Kidney capillary endothelial cell (primary cell): ENCODE data around the gene YTHDF1.

ENCODE experiments used
- DNase-seq: peaks from one replicate; pipeline ENCODE4 v3.0.0-alpha.2; 2018; ENCODE audit warnings: low spot score

Gene YTHDF1

DNA sequence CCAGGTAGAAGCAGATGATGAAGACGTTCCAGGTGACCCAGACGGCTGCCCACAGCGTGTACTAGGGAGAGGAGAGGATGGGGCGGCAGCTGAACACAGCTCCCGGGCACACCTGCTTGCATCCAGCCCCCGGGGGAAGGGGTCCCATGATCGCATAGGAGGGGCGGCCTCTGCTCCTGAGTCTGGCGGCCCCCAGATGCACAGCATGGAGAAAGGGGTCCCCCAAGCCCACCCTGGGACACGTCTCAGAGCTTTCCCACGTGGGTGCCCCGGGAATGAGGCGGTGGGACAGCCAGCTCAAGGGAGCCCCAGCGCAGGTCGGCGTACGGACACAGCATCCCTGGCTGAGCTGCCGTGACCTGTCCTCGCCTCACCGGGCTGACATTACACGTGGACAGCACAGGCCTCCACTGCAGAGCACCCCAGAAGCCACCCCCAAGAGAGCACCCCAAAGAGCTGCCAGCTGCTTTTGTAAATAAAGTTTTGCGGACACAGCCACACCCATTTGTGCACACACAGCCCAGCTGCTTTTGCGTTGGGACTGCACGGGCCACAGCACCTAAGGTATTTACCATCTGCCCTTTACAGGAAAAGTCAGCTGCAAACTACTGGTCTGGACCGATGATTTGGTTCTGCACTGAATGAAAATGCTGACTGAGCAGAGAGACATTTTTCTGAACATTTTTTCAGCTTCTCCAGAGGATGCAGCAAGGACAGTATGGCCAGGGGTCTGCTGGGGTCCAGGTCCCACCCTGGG is 33.1 kb upstream of the YTHDF1 start:
- DNase-seq = no peak

DNA sequence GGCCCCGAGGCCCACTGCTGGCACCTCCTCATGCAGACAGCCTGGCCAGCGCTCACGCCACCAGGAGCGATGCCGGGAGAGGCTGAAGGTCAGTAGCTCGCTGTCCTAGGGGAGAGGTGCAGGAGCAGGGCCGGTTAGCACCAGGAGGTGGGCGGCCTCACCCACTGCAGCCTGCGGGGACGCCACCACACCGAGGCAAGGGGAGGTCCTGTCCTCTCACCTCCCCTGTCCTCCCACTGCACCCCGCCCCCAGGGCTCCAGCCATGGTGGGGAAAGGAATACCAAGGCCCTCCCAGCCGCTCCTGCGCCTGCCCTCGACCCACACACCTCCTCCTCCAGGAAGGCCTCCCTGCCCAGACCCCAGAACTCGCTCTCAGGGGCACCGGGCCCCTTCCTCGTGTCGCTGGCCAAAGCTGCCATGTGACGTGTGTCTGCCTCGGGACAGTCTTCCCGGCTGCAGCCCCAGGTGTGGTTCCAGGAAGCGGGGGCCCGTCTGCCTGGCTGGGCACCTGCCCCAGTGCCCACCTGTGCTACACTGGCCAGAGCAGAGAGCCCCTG is 31.8 kb upstream of the YTHDF1 start:
- no peak for DNase-seq

DNA sequence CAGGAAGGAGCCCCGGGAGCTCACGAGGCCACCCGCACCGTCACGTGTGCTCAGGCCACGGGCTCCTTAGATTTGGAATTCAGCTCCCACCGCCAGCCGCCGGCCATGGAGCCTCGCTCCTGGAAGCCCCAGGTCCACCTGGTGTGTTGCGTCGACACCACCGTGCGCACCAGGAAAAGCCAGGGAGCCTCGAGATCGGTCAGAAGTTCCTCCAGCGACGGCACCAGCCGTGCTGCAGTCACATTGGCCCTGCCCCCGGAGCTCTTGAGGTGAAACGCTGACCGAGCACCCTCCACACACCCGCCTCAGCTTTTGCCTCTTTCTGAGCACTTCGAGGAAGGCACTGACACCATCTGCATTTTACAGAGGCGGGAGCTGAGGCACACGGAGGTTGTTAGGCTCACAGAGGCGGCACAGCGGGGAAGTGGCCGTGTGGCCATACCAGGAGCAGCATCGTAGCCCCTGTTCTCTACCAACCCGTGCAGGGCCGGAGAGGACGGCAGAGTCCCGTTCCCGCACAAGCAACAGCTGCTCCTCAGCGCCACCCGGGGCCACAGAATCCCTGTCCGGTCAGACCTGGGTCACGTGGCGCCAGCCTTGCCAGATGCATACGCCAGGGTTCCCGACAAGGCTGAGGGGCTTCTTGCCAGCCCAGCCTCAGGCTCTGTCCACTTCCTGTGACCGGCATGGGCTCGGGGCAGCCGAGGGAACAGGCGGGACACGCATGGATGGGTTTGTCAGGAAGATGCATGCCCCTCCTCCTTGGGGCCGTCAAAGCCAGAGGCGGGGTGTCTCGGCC is 30.8 kb upstream of the YTHDF1 start:
- DNase-seq = no peak

DNA sequence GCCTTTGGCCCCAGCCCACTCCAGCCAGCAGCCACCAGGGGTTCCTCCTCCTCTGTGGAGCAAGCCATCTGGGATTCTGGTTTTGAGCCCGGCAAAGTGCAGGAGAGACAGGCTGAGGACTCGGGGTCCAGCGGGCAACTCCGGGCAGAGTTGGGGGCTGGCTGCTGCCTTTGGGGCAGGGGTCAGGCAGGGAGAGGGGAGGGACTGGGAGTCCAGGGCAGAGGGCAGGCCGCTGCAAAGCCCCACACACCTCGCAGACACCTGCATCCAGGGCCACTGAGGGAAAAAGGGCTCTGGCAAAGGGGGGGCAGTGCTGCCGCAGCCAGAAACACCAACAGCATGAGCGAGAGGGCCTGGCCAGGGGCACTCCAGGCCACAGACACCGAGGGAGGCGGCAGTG is 28.5 kb upstream of the YTHDF1 start:
- no peak for DNase-seq

DNA sequence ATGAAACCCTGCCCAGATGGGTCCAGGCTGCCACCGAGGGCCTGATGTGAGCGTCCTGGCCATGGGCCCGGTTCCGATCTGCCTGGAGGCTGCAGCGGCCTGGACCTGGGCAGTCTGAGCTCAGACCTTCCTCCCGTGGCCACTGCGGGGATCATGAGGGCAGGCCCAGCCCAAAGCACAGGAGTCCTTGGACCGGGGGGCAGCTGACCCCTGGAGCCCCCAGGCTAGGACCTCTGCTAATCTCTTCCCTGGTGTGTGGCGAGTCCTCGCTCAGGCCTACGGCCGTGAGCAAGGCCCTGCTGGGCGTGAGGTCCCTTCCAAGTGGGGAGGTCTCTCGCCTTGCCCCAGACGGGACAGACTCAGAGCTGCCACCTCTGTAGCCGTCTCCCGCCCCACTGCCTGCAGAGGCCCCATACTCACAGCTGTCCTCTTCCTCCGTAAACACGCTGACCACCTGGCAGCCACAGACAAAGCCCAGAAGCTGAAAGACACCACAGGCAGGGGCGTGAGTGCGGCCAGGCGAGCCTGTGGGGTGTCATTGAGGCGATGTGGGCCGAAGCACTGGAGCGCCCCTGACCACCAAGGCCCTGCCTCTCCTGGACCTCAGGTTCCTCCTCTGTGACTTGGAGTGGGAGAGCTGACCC is 27.8 kb upstream of the YTHDF1 start:
- DNase-seq = no peak

DNA sequence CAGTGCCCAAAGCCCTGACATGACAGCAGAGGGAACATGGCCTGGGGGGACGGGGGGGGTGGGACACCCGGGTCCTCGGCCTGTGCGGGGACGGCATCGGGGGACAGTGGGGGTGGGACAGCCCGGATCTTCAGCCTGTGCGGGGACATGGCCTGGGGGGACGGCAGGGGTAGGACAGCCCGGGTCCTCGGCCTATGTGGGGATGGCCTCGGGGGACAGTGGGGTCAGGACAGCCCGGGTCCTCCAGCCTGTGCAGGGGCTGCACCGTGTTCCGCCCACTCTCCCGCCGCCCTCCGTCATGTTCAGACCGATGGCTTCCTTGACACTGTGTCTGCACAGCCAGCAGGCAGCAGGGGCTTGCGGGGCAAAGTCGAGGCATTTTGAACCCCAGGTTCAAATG is 26.8 kb upstream of the YTHDF1 start:
- no peak for DNase-seq

DNA sequence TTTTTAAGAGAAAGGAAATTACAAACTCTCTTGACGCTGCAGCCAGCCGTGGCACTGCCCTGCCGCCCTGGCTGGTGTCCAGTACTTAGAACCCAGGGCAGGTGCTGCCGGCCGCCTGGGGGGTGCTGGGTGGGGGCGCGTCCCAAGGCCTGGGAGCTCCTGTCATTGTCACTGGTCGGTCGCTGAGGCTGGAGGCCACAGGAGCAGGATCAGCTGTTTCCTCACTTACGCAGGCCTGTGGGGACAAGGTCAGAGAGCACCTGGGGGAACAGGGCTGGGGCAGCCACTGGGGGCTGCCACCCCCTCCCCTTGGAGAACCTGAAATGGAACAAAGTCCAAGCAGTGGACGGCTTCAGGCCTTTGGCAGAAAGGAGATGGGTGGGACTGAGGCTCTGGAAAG is 25.3 kb upstream of the YTHDF1 start:
- DNase-seq = no peak

DNA sequence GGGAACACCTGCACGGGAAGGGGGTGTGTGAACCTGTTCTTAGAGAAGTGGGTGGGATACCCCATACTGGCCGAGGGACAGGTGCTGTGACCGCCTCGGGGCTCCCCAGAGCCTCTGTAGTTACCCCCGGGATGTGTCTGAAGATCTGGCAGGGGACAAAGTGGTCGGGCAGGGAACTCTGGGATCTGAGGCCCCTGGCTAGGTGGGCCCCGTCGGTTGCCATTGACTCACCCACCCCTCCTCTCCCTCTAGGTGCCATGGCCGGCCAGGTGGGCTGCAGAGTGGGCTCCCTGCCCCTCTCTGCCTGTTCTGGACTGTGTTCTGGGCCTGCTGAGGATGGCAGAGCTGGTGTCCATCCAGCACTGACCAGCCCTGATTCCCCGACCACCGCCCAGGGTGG is 24.1 kb upstream of the YTHDF1 start:
- no peak for DNase-seq

DNA sequence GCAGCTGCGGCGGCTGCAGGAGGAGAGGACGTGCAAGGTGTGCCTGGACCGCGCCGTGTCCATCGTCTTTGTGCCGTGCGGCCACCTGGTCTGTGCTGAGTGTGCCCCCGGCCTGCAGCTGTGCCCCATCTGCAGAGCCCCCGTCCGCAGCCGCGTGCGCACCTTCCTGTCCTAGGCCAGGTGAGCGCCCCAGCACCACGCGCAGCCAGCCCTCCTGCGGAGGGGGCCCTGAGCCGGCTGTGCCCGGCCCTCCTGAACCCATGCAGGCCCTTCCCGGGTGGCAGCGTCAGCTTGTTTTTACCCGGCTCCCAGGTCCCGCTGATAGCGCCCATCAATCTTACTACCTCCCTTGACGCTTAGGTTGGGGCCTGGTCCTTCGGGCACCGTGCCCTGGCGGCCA is 23.5 kb upstream of the YTHDF1 start:
- DNase-seq = no peak

DNA sequence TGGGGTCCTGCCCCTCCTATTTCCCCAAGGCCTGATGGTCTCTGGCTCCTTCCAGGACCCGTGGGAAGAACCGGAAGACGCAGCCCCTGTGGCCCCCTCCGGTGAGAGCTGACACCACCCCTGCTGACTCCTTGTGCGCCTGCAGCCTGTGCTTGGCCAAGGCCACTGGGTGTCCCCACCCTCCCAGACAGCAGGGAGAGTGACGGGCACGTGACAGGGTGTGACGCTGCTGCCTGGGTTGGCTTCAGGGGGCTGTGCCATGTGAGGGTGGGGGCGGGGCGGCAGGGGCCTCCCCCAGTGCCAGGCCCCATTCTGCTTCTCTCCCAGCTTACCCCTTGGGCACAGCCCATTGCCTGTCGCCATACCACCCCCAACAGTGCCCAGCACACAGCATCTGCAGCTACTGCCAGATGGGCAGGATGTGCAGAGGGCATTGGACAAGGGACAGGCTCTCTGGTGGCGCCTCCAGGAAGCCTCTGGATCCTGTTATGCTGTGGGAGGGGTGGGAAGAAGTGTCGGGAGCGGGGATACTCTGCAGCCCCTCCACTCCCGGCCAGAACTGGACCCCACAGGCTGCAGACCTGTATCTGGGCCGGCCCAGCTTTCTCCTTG is 22.7 kb upstream of the YTHDF1 start:
- no peak for DNase-seq

DNA sequence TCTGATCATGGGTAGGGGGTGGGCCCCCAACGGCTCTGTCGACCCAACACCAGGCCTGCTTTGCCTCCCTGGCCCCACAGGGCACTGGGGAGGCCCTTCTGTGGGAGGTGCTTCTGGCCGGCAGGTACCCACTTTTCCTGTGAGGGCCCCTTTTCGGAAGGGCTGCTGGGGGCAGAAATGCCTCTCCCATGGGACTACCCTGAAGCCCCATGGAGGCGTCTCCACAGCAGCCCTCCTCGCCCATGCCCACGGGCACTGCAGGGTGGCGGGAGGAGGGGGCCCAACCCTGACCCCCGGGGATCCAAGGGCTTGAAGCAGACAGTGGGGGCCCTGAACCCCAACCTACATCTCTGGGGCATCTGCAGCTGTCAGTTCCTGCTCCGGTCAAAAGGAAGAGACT is 22.1 kb upstream of the YTHDF1 start:
- no peak for DNase-seq

DNA sequence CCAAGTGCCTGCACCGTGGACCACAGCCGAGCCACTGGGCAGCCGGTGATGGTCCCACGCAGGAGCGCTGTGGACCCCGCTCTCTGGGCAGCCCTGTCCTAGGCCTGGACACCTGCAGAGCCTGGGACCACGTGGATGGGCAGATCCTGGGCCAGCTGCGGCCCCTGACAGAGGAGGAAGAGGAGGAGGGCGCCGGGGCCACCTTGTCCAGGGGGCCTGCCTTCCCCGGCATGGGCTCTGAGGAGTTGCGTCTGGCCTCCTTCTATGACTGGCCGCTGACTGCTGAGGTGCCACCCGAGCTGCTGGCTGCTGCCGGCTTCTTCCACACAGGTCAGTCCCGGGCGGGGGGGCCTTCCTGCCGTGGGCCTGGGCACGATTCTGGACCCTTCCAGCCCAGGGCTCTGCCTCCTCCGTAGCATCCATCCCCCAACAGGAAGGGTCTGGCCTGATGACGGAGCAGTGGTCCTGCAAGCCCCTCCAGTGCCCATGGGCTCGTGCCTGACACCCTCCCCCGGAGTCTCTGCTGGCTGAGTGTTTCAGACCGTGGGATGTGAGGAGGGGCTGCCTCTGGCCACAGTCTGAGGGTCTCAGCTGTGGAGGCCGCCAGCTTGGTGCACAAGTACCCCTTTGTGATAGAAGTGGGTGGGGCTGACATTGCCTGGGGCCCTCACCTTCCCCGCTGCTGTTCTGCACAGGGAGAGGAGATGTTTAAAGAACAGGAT is 20.3 kb upstream of the YTHDF1 start:
- DNase-seq = no peak

DNA sequence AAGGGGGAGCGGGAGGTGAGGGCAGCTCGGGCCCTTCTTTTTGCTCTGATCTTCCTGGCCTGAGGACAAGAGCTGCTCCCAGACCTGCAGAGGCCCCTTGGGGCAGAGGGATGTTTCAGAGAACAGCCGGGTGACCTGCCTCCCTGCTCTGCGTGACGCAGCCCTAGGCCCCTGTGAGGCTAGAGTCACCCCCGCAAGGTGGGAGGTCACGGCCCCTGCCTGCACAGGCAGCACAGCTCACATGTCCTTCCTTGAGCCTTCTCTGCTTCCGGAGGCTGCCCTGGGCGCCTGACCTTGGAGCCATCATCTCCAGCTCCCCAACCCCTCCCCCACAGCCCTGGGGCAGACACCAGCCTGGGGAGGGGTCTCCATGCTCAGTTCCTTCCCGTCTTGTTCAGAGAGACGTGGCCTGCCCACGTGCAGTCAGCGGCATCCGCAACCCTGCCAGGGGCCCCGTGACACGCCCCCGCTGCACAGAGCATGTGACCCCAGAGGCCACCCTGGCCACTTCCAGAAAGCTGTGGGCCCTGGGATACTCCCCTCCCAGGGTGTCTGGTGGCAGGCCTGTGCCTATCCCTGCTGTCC is 19.6 kb upstream of the YTHDF1 start, which contains the start of gene BIRC7:
BIRC7 (plus strand) TSS at position 507 of the 585 bp plus-strand sequence. CDS start 192 bp downstream, outside the sequence.
- no peak for DNase-seq

DNA sequence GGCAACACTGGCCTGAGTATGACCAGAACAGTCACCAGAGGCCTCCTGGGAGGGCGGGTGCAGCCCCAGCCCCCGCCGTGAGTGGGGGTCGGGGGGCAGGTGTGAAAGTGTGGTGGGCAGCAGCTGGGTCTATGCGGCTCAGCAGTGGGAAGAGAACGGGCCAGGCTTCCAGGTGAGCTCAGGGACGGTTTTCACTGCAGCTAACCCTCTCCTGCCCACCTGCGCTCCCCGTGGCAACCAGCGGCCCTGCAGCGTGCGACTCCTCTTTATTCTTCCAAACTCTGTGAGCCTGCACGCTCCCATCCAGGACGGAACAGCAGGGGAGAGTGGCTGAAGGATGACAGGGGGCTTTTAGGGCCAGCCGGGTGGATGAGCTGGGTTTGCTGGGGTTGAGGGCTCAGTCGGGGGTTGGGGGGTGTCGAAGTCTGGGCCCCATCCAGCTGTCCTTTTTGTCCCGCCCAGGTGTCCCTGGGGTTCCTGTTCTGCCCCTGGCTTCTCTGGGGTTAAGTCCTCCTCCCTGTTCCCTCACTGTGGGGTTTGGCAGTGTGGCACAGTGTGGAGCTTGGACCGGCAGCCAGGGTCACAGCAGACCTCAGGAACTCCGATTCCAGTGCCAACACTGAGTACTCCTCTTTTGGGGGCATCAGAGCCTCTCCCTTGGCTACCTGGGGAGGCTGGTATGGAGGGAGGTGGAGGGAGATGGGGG is 18.9 kb upstream of the YTHDF1 start:
- no peak for DNase-seq

DNA sequence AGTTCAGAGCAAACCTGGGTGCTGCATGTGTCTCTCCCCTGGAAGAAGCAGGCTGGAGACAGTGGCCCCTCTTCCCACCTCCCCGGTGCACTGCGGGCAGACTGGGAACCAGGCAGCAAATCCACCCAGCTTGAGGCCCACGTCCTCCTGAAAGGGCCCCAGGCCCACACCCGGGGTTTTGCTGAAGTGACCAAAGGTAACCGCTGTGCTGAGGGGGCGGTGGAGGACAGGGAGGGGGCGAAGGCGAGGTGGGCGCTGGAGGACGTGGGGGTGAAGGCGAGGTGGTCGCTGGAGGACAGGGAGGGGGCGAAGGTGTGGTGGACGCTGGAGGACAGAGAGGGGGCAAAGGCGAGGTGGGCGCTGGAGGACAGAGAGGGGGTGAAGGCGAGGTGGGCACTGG is 18.0 kb upstream of the YTHDF1 start:
- no peak for DNase-seq

DNA sequence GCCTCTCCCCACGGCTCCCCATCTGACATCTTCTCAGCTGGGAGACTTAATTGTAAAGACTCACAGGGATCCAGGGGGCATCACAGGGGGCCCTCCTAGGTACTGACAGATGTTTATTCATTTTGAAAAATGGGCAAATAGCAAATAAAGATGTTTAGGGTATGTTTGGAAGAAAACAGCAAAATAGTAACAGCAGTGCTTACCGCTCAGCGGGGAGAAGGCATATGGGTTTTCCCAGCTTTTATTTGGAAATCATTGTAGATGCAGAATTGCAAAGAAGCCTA is 17.1 kb upstream of the YTHDF1 start:
- DNase-seq = no peak

DNA sequence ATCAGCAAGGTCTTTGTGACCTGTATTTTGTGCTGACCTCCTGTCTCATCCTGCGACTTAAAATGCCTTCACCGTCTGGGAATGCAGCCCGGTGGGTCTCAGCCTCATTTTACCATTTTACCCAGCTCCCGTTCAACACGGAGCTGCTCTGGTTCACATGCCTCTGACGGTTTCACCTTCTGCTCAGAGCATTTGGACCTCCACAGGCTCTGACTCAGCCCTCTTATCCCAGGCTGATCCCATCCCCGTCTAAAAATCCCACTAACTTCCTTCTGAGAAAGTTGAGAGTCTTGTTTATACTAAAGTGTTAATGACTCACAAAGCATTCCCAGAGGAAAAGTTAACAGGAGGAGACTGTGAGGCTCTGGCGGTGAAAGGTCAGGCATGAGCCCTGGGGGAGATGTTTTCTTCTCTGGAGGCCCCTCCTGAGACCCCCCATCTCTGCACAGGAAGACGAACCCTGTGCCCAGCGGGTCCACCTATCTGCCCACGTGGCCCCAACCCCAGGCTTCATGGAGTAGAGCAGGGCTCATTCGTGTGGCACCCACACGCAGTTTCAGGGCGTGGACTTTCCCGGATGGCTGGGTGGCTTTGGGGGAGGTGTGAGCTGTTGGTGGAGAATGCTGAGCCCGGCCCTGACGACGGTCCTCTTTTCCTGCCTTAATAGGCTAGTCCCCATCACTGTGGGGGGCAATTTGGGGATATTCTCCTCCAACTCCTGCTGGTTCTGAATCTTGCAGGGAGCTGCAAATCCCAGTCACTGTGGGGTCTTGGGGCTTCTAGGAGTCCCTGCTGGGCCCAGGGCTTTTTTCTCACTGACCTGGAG is 16.5 kb upstream of the YTHDF1 start:
- DNase-seq = peak; percentile 68

DNA sequence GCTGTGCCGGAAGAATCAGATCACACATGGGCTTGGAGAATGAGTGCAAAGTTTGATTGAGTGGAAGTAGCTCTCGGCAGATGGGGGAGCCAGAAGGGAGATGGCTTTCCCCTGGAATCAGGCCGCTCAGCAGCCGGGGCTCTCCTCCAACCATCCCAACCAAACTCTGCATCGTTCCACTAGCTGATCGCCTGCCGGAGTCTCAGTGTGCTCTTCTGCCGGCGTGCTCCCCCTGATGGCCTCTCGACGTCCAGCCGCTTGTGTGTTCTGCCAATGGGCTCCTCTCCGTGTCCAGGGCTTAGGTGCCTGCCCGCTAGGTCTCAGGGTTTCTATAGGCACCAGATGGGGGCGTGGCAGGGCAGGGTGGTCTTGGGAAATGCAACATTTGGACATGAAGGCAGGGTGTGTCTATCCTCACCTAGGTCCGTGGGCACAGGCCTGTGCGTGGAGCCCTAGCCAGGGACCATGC is 14.9 kb upstream of the YTHDF1 start:
- peak; percentile 45 for DNase-seq

DNA sequence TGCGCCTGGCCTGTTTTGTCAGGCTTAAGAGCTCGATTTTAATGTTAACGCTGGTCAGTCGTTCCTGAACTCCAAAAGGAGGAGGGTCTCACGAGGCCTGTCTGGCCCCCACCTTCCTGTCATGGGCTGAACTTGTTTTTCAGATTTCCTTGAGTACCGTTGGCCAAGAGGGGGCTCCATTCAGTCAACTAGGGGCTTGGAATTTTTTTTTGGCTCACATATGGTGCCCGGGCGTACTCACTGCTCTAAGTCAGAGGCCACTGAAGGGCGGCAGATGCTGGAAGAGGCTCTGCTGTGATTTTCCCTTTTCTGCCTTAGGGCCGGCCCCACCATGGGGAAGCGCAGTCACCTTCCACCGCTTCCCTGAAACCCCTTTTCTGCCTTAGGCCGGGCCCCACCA is 12.9 kb upstream of the YTHDF1 start:
- DNase-seq = no peak

DNA sequence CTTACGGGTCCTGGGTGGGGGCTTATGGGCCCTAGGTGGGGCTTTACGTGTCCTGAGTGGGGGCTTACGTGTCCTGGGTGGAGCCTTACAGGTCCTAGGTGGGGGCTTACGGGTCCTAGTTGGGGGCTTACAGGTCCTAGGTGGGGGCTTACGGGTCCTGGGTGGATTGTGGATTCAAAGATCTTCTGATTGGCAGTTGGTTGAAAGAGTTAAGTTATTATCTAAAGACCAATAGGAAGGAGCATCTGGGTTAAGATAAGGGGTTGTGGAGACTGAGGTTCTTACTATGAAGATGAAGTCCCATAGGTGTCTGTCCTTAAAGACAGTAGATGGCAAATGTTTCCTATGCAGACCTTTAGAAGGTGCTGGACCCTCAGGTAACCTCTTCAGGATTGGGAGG is 11.3 kb upstream of the YTHDF1 start:
- no peak for DNase-seq
